Breast epithelium (tissue), 3 donors: ENCODE data around the gene TBC1D22B.
"Not testable (repeated sequence)": the region's sequence is repeated elsewhere in the genome, so short reads cannot be mapped to it uniquely, and the experiment has no call there.

Experiments used
- CTCF ChIP-seq, 3 donors: fragments of 450-650 bp; IDR thresholded peaks; one replicate each; pipeline ENCODE4 v1.5.1; 2016 to 2017; ENCODE audit warnings: antibody characterized with exemption in 3 of 3, mild to moderate bottlenecking in 3 of 3, moderate library complexity in 3 of 3
- POLR2A ChIP-seq: fragments of 450-650 bp; IDR thresholded peaks from one replicate; pipeline ENCODE4 v1.6.1; 2016; ENCODE audit warnings: antibody characterized with exemption, mild to moderate bottlenecking, moderate library complexity
- POLR2AphosphoS5 ChIP-seq, 3 donors: sonication (generic); formaldehyde crosslinking; IDR thresholded peaks; one replicate each; pipeline ENCODE4 v1.6.1; 2017; ENCODE audit warnings: antibody characterized with exemption in 3 of 3

- not testable (repeated sequence) for TF ChIP-seq CTCF (IDR thresholded peaks at IDR 0.05); POLR2A; POLR2AphosphoS5 (IDR thresholded peaks at IDR 0.05)
These were observed 88.2 kb downstream of the TBC1D22B start for GRCh38 chr6:37345804-37346203.
